IMR-90 (cell line): ENCODE measurements around the gene UBE2E2. TPM values are rescaled to one million over a fixed set of nuclear protein-coding genes. Genes with fewer than 3 reads are reported as not detected.

Experiments used
- ATAC-seq: fragments of 200-7000 bp; cut with Tn5 transposase; 2 replicates; pipeline ENCODE4 v1.9.1; 2020; ENCODE audit warnings: low read depth, mild to moderate bottlenecking, moderate library complexity
- BruUV-seq: library from RNA; stranded (reverse); fragments of 400-500 nt; replicated peaks from 2 replicates; lab custom pipeline; 2021; lab: Mats Ljungman, UMichigan
- CTCF ChIA-PET: fragments of 300-600 bp; formaldehyde crosslinking; extraction: SDS; loops from one replicate; lab custom pipeline; 2021; ENCODE audit warnings: antibody characterized with exemption; lab: Yijun Ruan, JAX
- POLR2A ChIA-PET: fragments of 300-600 bp; sonication (Branson Sonifier 250); formaldehyde crosslinking; loops from one replicate; lab custom pipeline; 2022; ENCODE audit warnings: antibody characterized with exemption; ENCODE audit not compliant: unreplicated experiment; lab: Charles Lee
- DNase-seq: peaks from one replicate; pipeline ENCODE4 v3.0.0; 2013
- H2AFZ ChIP-seq: replicated peaks from 2 replicates; pipeline ENCODE3; 2013; ENCODE audit warnings: low read length, mild to moderate bottlenecking; ENCODE audit not compliant: poor library complexity
- H2AK5ac ChIP-seq: 2 replicates; pipeline ENCODE4 v1.6.1; 2013; ENCODE audit warnings: low read depth, low read length, inconsistent platforms
- H2AK9ac ChIP-seq: replicated peaks from 2 replicates; pipeline ENCODE3; 2013; ENCODE audit warnings: mild to moderate bottlenecking, low read depth, low read length, moderate library complexity; ENCODE audit not compliant: poor library complexity
- H2BK120ac ChIP-seq: 2 replicates; pipeline ENCODE4 v1.6.1; 2013; ENCODE audit warnings: low read depth, low read length, inconsistent platforms
- H2BK15ac ChIP-seq: 3 replicates; pipeline ENCODE4 v1.6.1; 2013; ENCODE audit warnings: low read depth, low read length, inconsistent platforms
- H2BK20ac ChIP-seq: 2 replicates; pipeline ENCODE4 v1.6.1; 2013; ENCODE audit warnings: low read depth, mild to moderate bottlenecking, inconsistent platforms, low read length, moderate library complexity
- H2BK5ac ChIP-seq: 2 replicates; pipeline ENCODE4 v1.6.1; 2013; ENCODE audit warnings: mild to moderate bottlenecking, low read depth, low read length, inconsistent platforms; ENCODE audit not compliant: poor library complexity, severe bottlenecking
- H3K14ac ChIP-seq: replicated peaks from 2 replicates; pipeline ENCODE4 v1.6.1; 2013; ENCODE audit warnings: low read depth, low read length, inconsistent platforms
- H3K18ac ChIP-seq: 2 replicates; pipeline ENCODE4 v1.6.1; 2013; ENCODE audit warnings: low read depth, low read length, control low read depth
- H3K23ac ChIP-seq: 2 replicates; pipeline ENCODE4 v1.6.1; 2013; ENCODE audit warnings: low read depth, low read length, inconsistent platforms
- H3K27ac ChIP-seq: 2 replicates; pipeline ENCODE4 v1.5.1; 2013; ENCODE audit warnings: mild to moderate bottlenecking, control low read depth, low read length; ENCODE audit not compliant: insufficient read depth
- H3K27me3 ChIP-seq: 2 replicates; pipeline ENCODE4 v1.6.1; 2013; ENCODE audit warnings: low read length; ENCODE audit not compliant: control insufficient read depth, insufficient read depth
- H3K36me3 ChIP-seq: 2 replicates; pipeline ENCODE4 v1.6.1; 2013; ENCODE audit warnings: low read length, mixed read lengths; ENCODE audit not compliant: control insufficient read depth, insufficient read depth
- H3K4ac ChIP-seq: 2 replicates; pipeline ENCODE4 v1.6.1; 2013; ENCODE audit warnings: low read depth, low read length, inconsistent platforms
- H3K4me1 ChIP-seq: 2 replicates; pipeline ENCODE4 v1.6.1; 2013; ENCODE audit warnings: low read length, mixed read lengths; ENCODE audit not compliant: control insufficient read depth, insufficient read depth
- H3K4me2 ChIP-seq: 2 replicates; pipeline ENCODE4 v1.6.1; 2013; ENCODE audit warnings: low read depth, mild to moderate bottlenecking, control low read depth, low read length, moderate library complexity
- H3K4me3 ChIP-seq: 2 replicates; pipeline ENCODE4 v1.5.1; 2013; ENCODE audit warnings: low read depth, mild to moderate bottlenecking, control low read depth, low read length, moderate library complexity; ENCODE audit not compliant: insufficient read depth
- H3K56ac ChIP-seq: 2 replicates; pipeline ENCODE4 v1.6.1; 2013; ENCODE audit warnings: low read length, inconsistent platforms; ENCODE audit not compliant: insufficient read depth; ENCODE audit errors: extremely low read depth
- H3K79me1 ChIP-seq, 2 experiments: 2 replicates each; pipeline ENCODE4 v1.6.1; 2013; ENCODE audit warnings: low read length in 2 of 2, inconsistent platforms in 1 of 2, low read depth in 1 of 2
- H3K9ac ChIP-seq: 2 replicates; pipeline ENCODE4 v1.6.1; 2013; ENCODE audit warnings: low read depth, low read length, control low read depth
- H3K9me1 ChIP-seq: 2 replicates; pipeline ENCODE4 v1.6.1; 2013; ENCODE audit warnings: low read length, inconsistent platforms; ENCODE audit not compliant: insufficient read depth
- H3K9me3 ChIP-seq: 2 replicates; pipeline ENCODE4 v1.6.1; 2013; ENCODE audit warnings: low read length; ENCODE audit not compliant: control insufficient read depth, insufficient read depth
- H4K20me1 ChIP-seq: 2 replicates; pipeline ENCODE4 v1.6.1; 2013; ENCODE audit warnings: low read length, inconsistent platforms; ENCODE audit not compliant: insufficient read depth
- H4K5ac ChIP-seq: 2 replicates; pipeline ENCODE4 v1.6.1; 2013; ENCODE audit warnings: mild to moderate bottlenecking, low read depth, low read length, control low read depth
- H4K8ac ChIP-seq, 2 experiments: 2 replicates each; pipeline ENCODE4 v1.6.1; 2013; ENCODE audit warnings: low read depth in 2 of 2, low read length in 2 of 2, control low read depth in 1 of 2, inconsistent platforms in 1 of 2
- H4K91ac ChIP-seq: 2 replicates; pipeline ENCODE4 v1.6.1; 2013; ENCODE audit warnings: low read depth, low read length, inconsistent platforms; ENCODE audit not compliant: insufficient read depth
- CEBPB ChIP-seq: IDR thresholded peaks from 2 replicates; pipeline ENCODE4 v1.6.1; 2012; ENCODE audit warnings: low read depth, low read length, improper control_type of control experiment
- NFE2L2 ChIP-seq: fragments of 150-350 bp; IDR thresholded peaks from 2 replicates; pipeline ENCODE4 v1.6.1; 2016; ENCODE audit warnings: low read depth, mild to moderate bottlenecking, low read length
- POLR2A ChIP-seq: IDR thresholded peaks from 2 replicates; pipeline ENCODE4 v1.6.1; 2012; ENCODE audit warnings: mild to moderate bottlenecking, low read depth, low read length
- RAD21 ChIP-seq: IDR thresholded peaks from 2 replicates; pipeline ENCODE4 v1.6.1; 2012; ENCODE audit warnings: low read length, improper control_type of control experiment
- RCOR1 ChIP-seq: IDR thresholded peaks from 2 replicates; pipeline ENCODE4 v1.6.1; 2012; ENCODE audit warnings: mild to moderate bottlenecking, low read length, improper control_type of control experiment; ENCODE audit not compliant: insufficient replicate concordance
- RFX5 ChIP-seq: IDR thresholded peaks from 2 replicates; pipeline ENCODE4 v1.8.0; 2012; ENCODE audit warnings: low read depth, mild to moderate bottlenecking, low read length, moderate library complexity
- SMC3 ChIP-seq: fragments of 150-350 bp; IDR thresholded peaks from 2 replicates; pipeline ENCODE4 v1.6.1; 2016; ENCODE audit warnings: low read depth, mild to moderate bottlenecking, antibody characterized with exemption, low read length, moderate library complexity
- WGBS, 2 experiments: methylation state at CpG; one replicate each; pipeline versions ENCODE4 v1.1.5 to v1.1.7; 2013; ENCODE audit warnings: missing lambda C conversion rate in 2 of 2; ENCODE audit not compliant: insufficient read length in 1 of 2; ENCODE audit errors: extremely low coverage in 2 of 2; 5-methylcytosine and 5-hydroxymethylcytosine counted together
- dilution Hi-C: fragments of 300-500 bp; cut with HindIII; formaldehyde crosslinking; loops from one replicate; pipeline ENCODE4 v1.14.3; 2018; ENCODE audit warnings: low sequenced_read_pairs; ENCODE audit not compliant: unreplicated experiment
- in situ Hi-C: fragments of 300-500 bp; cut with MboI; formaldehyde crosslinking; loops from 3 replicates; pipeline ENCODE4 v1.14.3; 2019; ENCODE audit warnings: low sequenced_read_pairs, inconsistent platforms, mixed read lengths
- intact Hi-C: fragments of 100-400 bp; cut with micrococcal nuclease; formaldehyde crosslinking; loops from 2 replicates; pipeline ENCODE4 v1.10.0; 2022
- polyA plus RNA-seq, 3 experiments: library from polyadenylated mRNA; depleted of rRNA; stranded (reverse); fragments of >200 nt; gene quantifications; 2 replicates each; pipeline ENCODE4 v1.2.3, GENCODE V29; 2012; ENCODE audit warnings: low replicate concordance in 1 of 3
- total RNA-seq: library from RNA; depleted of rRNA; stranded (reverse); fragments of >200 nt; gene quantifications from 2 replicates; pipeline ENCODE4 v1.2.3, GENCODE V29; 2012
- TF ChIP-seq, protein P1 (sequence below): conservative IDR thresholded peaks from 2 replicates; pipeline ENCODE4 v1.5.1; 2012; ENCODE audit warnings: mild to moderate bottlenecking, low read depth, low read length, improper control_type of control experiment
- TF ChIP-seq, protein P2 (sequence below): fragments of 150-350 bp; IDR thresholded peaks from 2 replicates; pipeline ENCODE4 v1.6.1; 2016; ENCODE audit warnings: low read depth, mild to moderate bottlenecking, low read length, moderate library complexity, borderline replicate concordance

Gene UBE2E2
- total and polyA plus RNA-seq, 2 of the 4 experiments (the other 2 are of a cell fraction) = 18.6 to 32.7 TPM

DNA sequence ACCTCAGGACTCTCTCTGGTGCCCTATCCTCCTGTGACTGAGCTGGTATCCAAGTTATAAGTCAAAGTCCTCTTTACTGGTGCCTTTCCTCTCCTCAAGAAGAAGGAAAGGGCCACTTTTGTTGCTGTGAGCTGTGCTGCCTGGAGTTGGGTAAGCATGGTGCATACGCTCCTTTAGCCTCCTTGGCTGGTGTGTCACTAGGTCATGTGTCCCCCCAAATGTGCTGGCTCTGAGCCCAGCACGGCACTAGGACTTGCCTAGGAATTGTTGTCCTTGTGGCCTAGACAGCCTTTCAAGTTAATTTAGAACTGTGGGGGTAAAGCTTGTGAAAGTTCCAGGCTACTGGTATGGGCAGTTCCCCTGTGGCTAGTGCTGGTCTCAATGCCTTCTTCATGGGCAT, 113.8 kb downstream of the UBE2E2 start (continued):
- TF ChIP-seq, protein P1, sequence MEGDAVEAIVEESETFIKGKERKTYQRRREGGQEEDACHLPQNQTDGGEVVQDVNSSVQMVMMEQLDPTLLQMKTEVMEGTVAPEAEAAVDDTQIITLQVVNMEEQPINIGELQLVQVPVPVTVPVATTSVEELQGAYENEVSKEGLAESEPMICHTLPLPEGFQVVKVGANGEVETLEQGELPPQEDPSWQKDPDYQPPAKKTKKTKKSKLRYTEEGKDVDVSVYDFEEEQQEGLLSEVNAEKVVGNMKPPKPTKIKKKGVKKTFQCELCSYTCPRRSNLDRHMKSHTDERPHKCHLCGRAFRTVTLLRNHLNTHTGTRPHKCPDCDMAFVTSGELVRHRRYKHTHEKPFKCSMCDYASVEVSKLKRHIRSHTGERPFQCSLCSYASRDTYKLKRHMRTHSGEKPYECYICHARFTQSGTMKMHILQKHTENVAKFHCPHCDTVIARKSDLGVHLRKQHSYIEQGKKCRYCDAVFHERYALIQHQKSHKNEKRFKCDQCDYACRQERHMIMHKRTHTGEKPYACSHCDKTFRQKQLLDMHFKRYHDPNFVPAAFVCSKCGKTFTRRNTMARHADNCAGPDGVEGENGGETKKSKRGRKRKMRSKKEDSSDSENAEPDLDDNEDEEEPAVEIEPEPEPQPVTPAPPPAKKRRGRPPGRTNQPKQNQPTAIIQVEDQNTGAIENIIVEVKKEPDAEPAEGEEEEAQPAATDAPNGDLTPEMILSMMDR = no peak

DNA sequence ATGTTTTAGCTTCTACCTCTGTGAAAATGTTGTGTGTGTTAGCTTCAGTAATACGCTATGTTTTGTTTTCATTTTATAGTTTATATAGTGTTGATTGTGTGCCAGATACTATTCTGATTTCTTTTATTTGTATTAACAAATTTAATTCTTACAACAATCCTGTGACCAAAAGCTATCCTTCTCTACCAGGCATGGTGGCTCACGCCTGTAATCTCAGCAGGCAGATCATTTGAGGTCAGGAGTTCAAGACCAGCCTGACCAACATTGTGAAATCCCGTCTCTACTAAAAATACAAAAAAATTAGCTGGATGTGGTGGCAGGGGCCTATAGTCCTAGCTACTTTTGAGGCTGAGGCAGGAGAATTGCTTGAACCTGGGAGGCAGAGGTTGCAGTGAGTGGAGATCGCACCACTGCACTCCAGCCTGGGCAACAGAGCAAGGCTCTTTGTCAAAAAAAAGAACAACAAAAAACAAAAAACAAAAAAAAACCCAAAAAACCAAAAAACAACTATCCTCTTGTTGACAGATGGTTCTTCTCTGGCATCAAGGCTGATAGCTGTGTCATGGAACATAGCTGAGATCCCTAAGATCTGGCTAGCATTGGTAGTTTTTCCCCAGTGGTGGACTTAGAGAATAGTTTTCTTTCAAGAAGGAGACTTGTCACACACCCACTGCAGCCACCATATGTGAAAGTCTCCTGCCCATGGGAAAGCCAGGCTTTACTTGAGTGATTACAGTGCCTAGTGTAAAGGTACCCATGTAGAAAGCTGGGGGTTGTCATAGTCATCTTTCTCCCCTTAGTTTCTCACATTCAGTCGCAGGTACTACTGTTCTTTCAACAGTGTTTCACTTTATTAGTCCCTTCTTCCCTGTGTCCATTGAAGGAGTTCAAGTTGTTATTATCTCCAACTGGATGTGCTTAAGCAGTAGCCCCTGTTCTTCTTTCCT, 116.5 kb downstream of the UBE2E2 start:
- Histone ChIP-seq H2AK9ac (no peak overlapping the region), H3K9me3 (no peaks in the 10 kb centered on the region; the same call in 1 of the 2 replicates), H2AK5ac (no peak overlapping the region), H3K36me3 (no peaks in the 10 kb centered on the region), H3K4ac (no peak overlapping the region), H3K4me3 (no peak overlapping the region), H3K14ac (no peak overlapping the region), H4K5ac (no peak overlapping the region), H3K23ac (no peak overlapping the region), H4K8ac (no peak overlapping the region), H4K91ac (no peak overlapping the region), H2BK20ac (no peak overlapping the region), H3K18ac (no peak overlapping the region), H3K9ac (no peak overlapping the region), H2BK5ac (no peak overlapping the region), H2BK15ac (no peak overlapping the region), H2AFZ (no peak overlapping the region), H3K4me2 (no peak overlapping the region), H4K20me1 (peaks cover 8% of the 10 kb centered on the region; the same call in 1 of the 2 replicates), H2BK120ac (no peak overlapping the region), H3K4me1 (peaks cover 1% of the 10 kb centered on the region; the same call in 1 of the 2 replicates), H3K9me1 (no peaks in the 10 kb centered on the region), H3K27ac (no peak overlapping the region), H3K27me3 (no peaks in the 10 kb centered on the region; the same call in 1 of the 2 replicates), H3K79me1 (peaks cover 9 to 17% of the 10 kb centered on the region in 2 experiments; a peak in 2 of 4 replicates), H3K56ac (no peak overlapping the region)
- in situ Hi-C loops = no loop called here
- ATAC-seq (no peak), DNase-seq (no peak)
- ChIA-PET POLR2A (interaction anchor here (0.7 kb wide), 1 partner anchor 59 kb away, joined by 5 read pairs; no protein-coding TSS in a partner anchor), CTCF (interaction anchor here (1.2 kb wide), 1 partner anchor 10 kb away, joined by 6 read pairs; no protein-coding TSS in a partner anchor)
- dilution Hi-C loops = no loop called here
- no TSS peak for BruUV-seq
- intact Hi-C loops = no loop called here
- WGBS, 2 experiments = 100% methylated on average over 1 of the region's 5 CpGs; no CpG with 5 or more reads in 1 of the 2 experiments
- TF ChIP-seq, protein P2, sequence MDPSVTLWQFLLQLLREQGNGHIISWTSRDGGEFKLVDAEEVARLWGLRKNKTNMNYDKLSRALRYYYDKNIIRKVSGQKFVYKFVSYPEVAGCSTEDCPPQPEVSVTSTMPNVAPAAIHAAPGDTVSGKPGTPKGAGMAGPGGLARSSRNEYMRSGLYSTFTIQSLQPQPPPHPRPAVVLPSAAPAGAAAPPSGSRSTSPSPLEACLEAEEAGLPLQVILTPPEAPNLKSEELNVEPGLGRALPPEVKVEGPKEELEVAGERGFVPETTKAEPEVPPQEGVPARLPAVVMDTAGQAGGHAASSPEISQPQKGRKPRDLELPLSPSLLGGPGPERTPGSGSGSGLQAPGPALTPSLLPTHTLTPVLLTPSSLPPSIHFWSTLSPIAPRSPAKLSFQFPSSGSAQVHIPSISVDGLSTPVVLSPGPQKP = no peak
- TF ChIP-seq SMC3 (no peak), NFE2L2 (no peak), RFX5 (no peak), CEBPB (no peak), RAD21 (no peak), RCOR1 (no peak), POLR2A (no peak)
- TF ChIP-seq, protein P1 = no peak
